Ovary (tissue), 9 donors: ENCODE measurements around the gene NMRK2. TPM values are rescaled to one million over a fixed set of nuclear protein-coding genes. Genes with fewer than 3 reads are reported as not detected.

Source experiments
- DNase-seq, 5 donors: peaks; one replicate each; pipeline ENCODE4 v3.0.0-alpha.2; 2019 to 2020
- H3K27ac ChIP-seq, 2 donors: fragments of 200-600 bp; one replicate each; pipeline versions ENCODE4 v1.5.1 to v1.8.0; 2019 to 2022
- H3K27me3 ChIP-seq: fragments of 200-600 bp; one replicate; pipeline ENCODE4 v1.8.0; 2022
- H3K36me3 ChIP-seq: fragments of 200-600 bp; sonication (generic); one replicate; pipeline ENCODE4 v1.5.1; 2019
- H3K4me1 ChIP-seq: one replicate; pipeline ENCODE4 v1.8.1; 2013; ENCODE audit warnings: mild to moderate bottlenecking, moderate library complexity; ENCODE audit not compliant: insufficient read depth
- H3K4me3 ChIP-seq: fragments of 200-600 bp; sonication (generic); one replicate; pipeline ENCODE4 v1.5.1; 2017
- H3K9me3 ChIP-seq, 2 donors: fragments of 200-600 bp in 1 of 2; sonication (generic) in 1 of 2; one replicate each; pipeline versions ENCODE4 v1.5.1 to v1.8.1; 2013 to 2019; ENCODE audit warnings: mild to moderate bottlenecking in 1 of 2, moderate library complexity in 1 of 2
- EP300 ChIP-seq: sonication (generic); formaldehyde crosslinking; IDR thresholded peaks from one replicate; pipeline ENCODE4 v1.6.1; 2017; ENCODE audit warnings: antibody characterized with exemption
- POLR2A ChIP-seq: fragments of 450-650 bp; IDR thresholded peaks from one replicate; pipeline ENCODE4 v1.6.1; 2017; ENCODE audit warnings: antibody characterized with exemption, mild to moderate bottlenecking, moderate library complexity
- WGBS, 3 donors: extraction: QIAGEN DNeasy Blood & Tissue Kit in 1 of 3; methylation state at CpG; one replicate each; pipeline versions ENCODE4 v1.1.5 to v1.1.7; 2013 to 2017; 5-methylcytosine and 5-hydroxymethylcytosine counted together
- intact Hi-C, 4 donors: fragments of 100-400 bp; cut with DNase I; formaldehyde crosslinking; loops; one replicate each; pipeline versions ENCODE4 v1.11.0 to v1.15.1; 2022 to 2023
- polyA plus RNA-seq, 2 donors: library from polyadenylated mRNA; stranded (reverse); fragments of 200-250 nt in 1 of 2; fragments of 350-450 nt in 1 of 2; fragmentation: Illumina TruSeq in 1 of 2; extraction: RNeasy Lipid Tissue Mini Kit (QIAGEN cat#74804) in 1 of 2; gene quantifications; one replicate each; pipeline ENCODE4 v1.2.3, GENCODE V29; 2013 to 2014
- total RNA-seq, 7 donors: library from RNA; depleted of rRNA in 2 of 7; stranded (reverse); fragments of >200 nt in 2 of 7; fragmentation: NEBNext Ultra II Directional in 3 of 7; extraction: Animal tissue kit (Norgen Biotek cat#: 25700) in 3 of 7; gene quantifications; one replicate each; pipeline versions ENCODE4 v1.1.0 to v1.2.4, GENCODE V29; 2016 to 2023
- TF ChIP-seq, protein P1 (sequence below), 3 donors: fragments of 450-650 bp in 2 of 3; fragments of 200-600 bp in 1 of 3; IDR thresholded peaks; one replicate each; pipeline versions ENCODE4 v1.5.1 to v1.8.0; 2016 to 2022; ENCODE audit warnings: antibody characterized with exemption in 3 of 3, mild to moderate bottlenecking in 1 of 3
- donor health status: DM: no; HTN: no; CAD: no; lungs with moderate emphysema.
- donor health status: DM: no; HTN: no; CAD: no.
- donor health status: Bipolar disorder and iron deficiency.
- donor health status: DM: yes; HTN: yes; CAD: no.
- donor health status: DM: no; HTN: no; CAD: no.
- donor health status: DM: yes; HTN: yes; CAD: no.

Gene NMRK2
- total and polyA plus RNA-seq, 9 donors = 0.26 to 0.93 (median 0.40) TPM; not detected in 5

DNA sequence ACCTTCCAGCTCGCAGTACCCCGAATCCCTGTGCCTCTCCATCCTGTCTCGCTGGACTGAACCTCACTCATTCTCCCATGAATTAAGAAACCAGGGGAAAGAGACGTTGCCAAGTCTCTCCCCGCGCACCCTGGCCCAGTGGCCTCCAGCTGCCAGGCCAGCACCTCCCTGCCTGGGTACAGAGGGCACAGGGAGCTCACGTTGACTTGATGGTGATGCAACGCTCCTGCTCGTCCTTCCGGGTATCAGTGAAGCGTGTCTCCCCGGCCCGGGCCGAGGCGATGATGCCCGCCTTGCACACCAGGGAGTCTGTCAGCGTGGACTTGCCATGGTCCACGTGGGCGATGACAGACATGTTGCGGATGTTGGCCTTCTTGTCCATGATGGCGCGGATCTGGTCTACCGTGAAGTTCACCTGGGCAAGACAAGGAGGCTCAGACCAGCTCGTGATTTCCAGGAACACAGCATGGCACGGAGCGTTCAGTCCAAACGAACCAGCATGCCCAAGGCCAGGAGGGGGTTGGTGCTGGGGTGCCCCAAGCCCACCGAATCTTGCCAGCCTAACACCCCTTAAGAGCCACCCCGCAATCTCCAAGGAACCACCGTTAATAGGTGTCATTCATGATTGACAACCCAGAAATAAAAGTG is 51.2 kb downstream of the NMRK2 start:
- peak overlapping the region; percentile 57 to 74 for H3K27ac ChIP-seq
- TF ChIP-seq, protein P1, sequence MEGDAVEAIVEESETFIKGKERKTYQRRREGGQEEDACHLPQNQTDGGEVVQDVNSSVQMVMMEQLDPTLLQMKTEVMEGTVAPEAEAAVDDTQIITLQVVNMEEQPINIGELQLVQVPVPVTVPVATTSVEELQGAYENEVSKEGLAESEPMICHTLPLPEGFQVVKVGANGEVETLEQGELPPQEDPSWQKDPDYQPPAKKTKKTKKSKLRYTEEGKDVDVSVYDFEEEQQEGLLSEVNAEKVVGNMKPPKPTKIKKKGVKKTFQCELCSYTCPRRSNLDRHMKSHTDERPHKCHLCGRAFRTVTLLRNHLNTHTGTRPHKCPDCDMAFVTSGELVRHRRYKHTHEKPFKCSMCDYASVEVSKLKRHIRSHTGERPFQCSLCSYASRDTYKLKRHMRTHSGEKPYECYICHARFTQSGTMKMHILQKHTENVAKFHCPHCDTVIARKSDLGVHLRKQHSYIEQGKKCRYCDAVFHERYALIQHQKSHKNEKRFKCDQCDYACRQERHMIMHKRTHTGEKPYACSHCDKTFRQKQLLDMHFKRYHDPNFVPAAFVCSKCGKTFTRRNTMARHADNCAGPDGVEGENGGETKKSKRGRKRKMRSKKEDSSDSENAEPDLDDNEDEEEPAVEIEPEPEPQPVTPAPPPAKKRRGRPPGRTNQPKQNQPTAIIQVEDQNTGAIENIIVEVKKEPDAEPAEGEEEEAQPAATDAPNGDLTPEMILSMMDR (IDR thresholded peaks at IDR 0.05) = no peak
- TF ChIP-seq POLR2A (peak; percentile 23), EP300 (no peak)
- H3K9me3 ChIP-seq = no peaks in the 10 kb centered on the region
- peak in 4 of 5 donors; percentile 46 to 66 (median 56) for DNase-seq
- H3K36me3 ChIP-seq = no peaks in the 10 kb centered on the region
- WGBS, 3 donors = 6 to 15% (median 6%) methylated on average over 27 to 30 of the region's 30 CpGs
- no peaks in the 10 kb centered on the region for H3K27me3 ChIP-seq
- intact Hi-C loops = loop anchor here in 1 of 4 donors (10.0 kb wide), 2 partner anchors 141 to 221 kb away; partner anchors contain the start of gene MAP2K2
- peak overlapping the region; percentile 84 for H3K4me3 ChIP-seq
- H3K4me1 ChIP-seq = peaks cover 4% of the 10 kb centered on the region

DNA sequence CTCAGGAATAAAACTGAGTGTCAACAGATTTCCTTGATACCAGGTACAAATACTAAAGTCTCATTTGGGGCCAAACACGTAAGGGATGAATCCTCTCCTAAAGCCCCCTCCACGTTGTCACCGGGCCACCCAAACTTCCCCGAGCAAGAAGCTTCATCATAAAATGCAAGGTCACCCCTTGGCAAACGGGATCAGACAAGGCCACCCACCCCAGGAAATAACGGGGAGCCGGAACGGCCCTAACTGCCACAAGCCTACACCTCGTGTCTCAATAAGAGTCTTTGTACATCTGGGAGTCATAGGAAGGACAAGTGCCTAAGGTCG is 51.7 kb downstream of the NMRK2 start:
- WGBS, 3 donors = 0 to 2% (median 1%) methylated on average over 10 of the region's 10 CpGs
- H3K4me1 ChIP-seq = peaks cover 4% of the 10 kb centered on the region
- no peaks in the 10 kb centered on the region for H3K27me3 ChIP-seq
- H3K9me3 ChIP-seq = no peaks in the 10 kb centered on the region
- peak overlapping the region; percentile 84 for H3K4me3 ChIP-seq
- DNase-seq = peak in 3 of 5 donors; percentile 24 to 51 (median 28)
- no peaks in the 10 kb centered on the region for H3K36me3 ChIP-seq
- intact Hi-C loops = loop anchor here in 1 of 4 donors (10.0 kb wide), 2 partner anchors 140 to 220 kb away; partner anchors contain the start of gene MAP2K2
- H3K27ac ChIP-seq = peak overlapping the region; percentile 74 to 88
- TF ChIP-seq EP300 = no peak
- no peak for TF ChIP-seq POLR2A
- TF ChIP-seq, protein P1 (IDR thresholded peaks at IDR 0.05) = no peak

DNA sequence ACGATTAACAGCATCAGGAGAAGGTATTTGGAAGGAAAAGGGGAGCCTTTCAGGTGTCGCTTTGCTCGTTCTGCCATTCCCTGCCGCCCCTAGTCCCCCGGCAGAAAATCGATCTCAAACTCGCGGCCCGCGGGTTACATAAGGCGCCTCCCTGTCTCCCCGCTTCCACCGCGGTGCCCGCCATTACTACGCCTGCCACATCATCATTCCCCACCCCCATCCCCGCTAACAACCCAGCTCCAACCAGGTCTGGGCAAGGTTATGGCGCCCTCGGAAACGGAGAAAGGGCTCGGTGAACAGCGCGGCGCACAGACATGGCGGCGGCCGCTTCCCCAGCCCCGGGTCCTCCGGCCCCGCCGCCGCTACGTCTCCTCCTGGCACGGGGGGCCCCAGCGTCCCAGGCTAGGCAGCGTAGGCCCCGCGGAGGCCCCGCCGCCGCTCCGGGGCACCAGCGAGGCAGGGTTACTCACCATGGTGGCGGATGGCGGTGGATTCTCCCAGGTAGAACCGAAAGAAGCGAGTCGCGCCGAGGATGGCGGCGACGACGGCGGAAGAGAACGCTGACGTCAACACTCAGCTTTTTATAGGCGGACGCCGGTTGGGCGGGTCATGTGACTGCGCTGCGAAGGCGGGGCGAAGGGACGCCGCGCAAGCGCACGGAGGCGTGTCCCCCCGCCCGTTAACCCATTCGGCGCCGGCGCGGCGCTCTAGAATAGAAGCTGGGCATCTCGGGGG is 52.2 kb downstream of the NMRK2 start, which contains the start of gene EEF2:
Gene EEF2 (minus strand): TSS at position 556 of the 735 bp plus-strand sequence. CDS start 83 bp downstream, at position 473.
- TF ChIP-seq POLR2A = peak; percentile 100
- TF ChIP-seq EP300 = no peak
- TF ChIP-seq, protein P1 (IDR thresholded peaks at IDR 0.05) = peak in 2 of 3 donors; percentile 27 to 32
- no peaks in the 10 kb centered on the region for H3K9me3 ChIP-seq
- H3K27ac ChIP-seq = peak within 1 kb of the TSS; percentile 74 to 88
- H3K4me1 ChIP-seq = peaks cover 4% of the 10 kb centered on the region
- intact Hi-C loops = loop anchor here in 1 of 4 donors (5.0 to 10.0 kb wide), 3 partner anchors 140 to 220 kb away; partner anchors contain the start of gene MAP2K2
- DNase-seq = peak; percentile 88 to 96 (median 95)
- H3K36me3 ChIP-seq = no peaks in the 10 kb centered on the region
- peak within 1 kb of the TSS; percentile 84 for H3K4me3 ChIP-seq
- no peaks in the 10 kb centered on the region for H3K27me3 ChIP-seq
- 0% methylated on average over 78 to 80 of the region's 80 CpGs for WGBS, 3 donors

DNA sequence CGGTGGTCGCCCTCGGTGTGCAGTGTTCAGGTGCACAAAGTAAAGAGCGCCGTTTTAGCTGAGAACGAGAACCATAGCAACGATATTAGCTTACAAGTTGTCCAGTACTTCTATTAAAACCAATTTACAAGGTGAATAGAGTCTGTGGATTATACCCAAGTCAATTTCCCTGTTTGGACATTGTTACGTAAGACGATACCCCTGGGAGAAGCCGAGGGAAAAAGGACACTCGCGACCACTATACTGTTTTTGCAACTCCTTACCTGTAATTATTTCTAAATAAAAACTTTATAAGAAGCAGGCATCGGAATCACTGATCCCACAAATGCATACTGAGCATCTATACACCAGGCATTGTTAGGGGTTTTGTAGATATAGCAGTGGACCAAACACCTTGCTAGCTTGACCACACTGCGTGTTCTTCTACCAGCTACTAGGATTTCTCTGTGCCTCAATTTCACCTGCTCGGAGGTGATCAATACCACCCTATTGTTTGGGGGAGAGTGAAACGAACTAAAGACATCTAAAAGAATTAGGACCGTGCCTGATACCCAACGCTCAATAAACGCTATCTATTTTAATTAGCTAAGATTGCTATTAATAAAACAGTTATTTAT is 52.9 kb downstream of the NMRK2 start:
- TF ChIP-seq, protein P1 (IDR thresholded peaks at IDR 0.05) = no peak
- Histone ChIP-seq H3K9me3 (no peaks in the 10 kb centered on the region), H3K4me1 (peaks cover 4% of the 10 kb centered on the region), H3K36me3 (no peaks in the 10 kb centered on the region), H3K27me3 (no peaks in the 10 kb centered on the region), H3K27ac (no peak overlapping the region), H3K4me3 (peak overlapping the region; percentile 84)
- WGBS, 3 donors = 2 to 3% (median 2%) methylated on average over 19 of the region's 19 CpGs
- intact Hi-C loops = loop anchor here in 1 of 4 donors (5.0 to 10.0 kb wide), 3 partner anchors 139 to 219 kb away; partner anchors contain the start of gene MAP2K2
- DNase-seq = no peak
